H1 (cell line): ENCODE data around the gene LAMTOR4. TPM values are rescaled to one million over a fixed set of nuclear protein-coding genes. Genes with fewer than 3 reads are reported as not detected.

ENCODE experiments used
- ASH2L ChIP-seq: fragments of 200-600, 300-600 bp; sonication (generic); IDR thresholded peaks from one replicate; pipeline ENCODE4 v1.7.1; 2017; ENCODE audit warnings: low read length
- CBX8 ChIP-seq: fragments of 300-800, 300-1000 bp; sonication (generic); IDR thresholded peaks from 2 replicates; pipeline ENCODE4 v1.7.1; 2016; ENCODE audit warnings: low read depth, low read length, borderline replicate concordance
- CEBPB ChIP-seq: IDR thresholded peaks from 2 replicates; pipeline ENCODE4 v1.6.1; 2012; ENCODE audit warnings: low read depth, low read length
- SRF ChIP-seq: IDR thresholded peaks from 2 replicates; pipeline ENCODE4 v1.6.1; 2011; ENCODE audit warnings: mild to moderate bottlenecking, low read depth, low read length, moderate library complexity
- TBP ChIP-seq: IDR thresholded peaks from 2 replicates; pipeline ENCODE4 v1.6.1; 2011; ENCODE audit warnings: low read depth, low read length, improper control_type of control experiment
- polyA plus RNA-seq, 7 experiments: library from polyadenylated mRNA; depleted of rRNA in 3 of 7; stranded (reverse) in 5 of 7; unstranded in 2 of 7; fragments of >200 nt in 5 of 7; fragments of 200-250 nt in 2 of 7; gene quantifications; 1 replicate in 5 of 7; 2 replicates in 1 of 7; 4 replicates in 1 of 7; pipeline versions ENCODE4 v1.2.1 to v1.2.3, GENCODE V29; 2011 to 2013; ENCODE audit warnings: missing spikeins in 2 of 7, mixed read lengths in 2 of 7
- total RNA-seq: library from RNA; stranded (reverse); fragmentation: NEBNext Ultra II Directional; extraction: Animal tissue kit (Norgen Biotek cat#: 25700); gene quantifications from 2 replicates; pipeline ENCODE4 v1.2.1, GENCODE V29; 2021
- TF ChIP-seq, protein P1 (sequence below): fragments of 300-600 bp; sonication (generic); IDR thresholded peaks from 2 replicates; pipeline ENCODE4 v1.7.1; 2012; ENCODE audit warnings: low read length, moderate library complexity, mild to moderate bottlenecking, inconsistent platforms; ENCODE audit not compliant: insufficient replicate concordance
- TF ChIP-seq, protein P2 (sequence below), 3 experiments: IDR thresholded peaks; 1 replicate in 2 of 3; 2 replicates in 1 of 3; pipeline versions ENCODE4 v1.5.1 to v1.6.1; 2011; ENCODE audit warnings: low read length in 3 of 3, mild to moderate bottlenecking in 3 of 3, inconsistent platforms in 2 of 3, low read depth in 1 of 3, moderate library complexity in 1 of 3; ENCODE audit not compliant: insufficient read depth in 1 of 3; ENCODE audit errors: control extremely low read depth in 1 of 3

The LAMTOR4 gene
- total and polyA plus RNA-seq, 2 of the 8 experiments (the other 6 are each of a cell fraction or from before 2014, with no cell fraction given) = 153 to 622 TPM

DNA sequence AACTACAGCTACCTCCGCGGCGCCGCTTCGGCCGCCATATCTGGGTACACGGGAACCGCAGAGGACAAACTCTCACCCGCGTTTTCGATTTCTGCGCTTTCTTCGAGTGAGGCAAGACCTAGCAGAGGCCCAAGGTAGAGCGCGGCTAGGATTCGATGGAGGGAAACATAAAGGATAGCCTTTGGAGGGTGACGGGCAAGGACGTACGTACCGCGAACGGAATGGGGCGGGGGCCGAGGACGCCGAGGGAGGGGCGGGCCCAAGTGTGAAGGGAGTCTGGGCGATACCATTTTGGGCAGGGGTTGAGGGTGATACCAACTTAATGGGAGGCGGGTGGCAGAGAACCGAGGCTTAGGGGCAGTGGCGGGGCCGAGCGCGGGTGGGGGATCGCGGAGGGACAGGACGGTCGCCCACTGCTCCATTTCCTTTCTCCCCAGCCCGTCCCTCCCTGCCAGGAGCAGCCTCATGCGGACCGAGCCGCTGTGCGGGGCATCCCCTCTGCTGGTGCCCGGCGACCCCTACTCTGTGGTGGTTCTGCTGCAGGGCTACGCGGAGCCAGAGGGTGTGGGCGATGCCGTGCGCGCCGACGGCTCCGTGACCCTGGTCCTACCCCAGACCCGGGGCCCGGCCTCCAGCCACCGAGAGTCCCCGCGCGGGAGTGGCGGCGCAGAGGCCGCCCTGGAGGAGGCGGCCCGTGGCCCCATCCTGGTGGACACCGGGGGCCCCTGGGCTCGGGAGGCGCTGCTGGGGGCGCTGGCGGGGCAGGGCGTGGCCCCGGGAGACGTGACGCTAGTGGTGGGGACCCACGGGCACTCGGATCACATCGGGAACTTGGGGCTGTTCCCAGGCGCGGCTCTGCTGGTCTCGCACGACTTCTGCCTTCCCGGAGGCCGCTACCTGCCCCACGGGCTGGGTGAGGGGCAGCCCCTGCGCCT is 21.5 kb upstream of the LAMTOR4 start, which contains the start of gene MBLAC1 (continued):
- TF ChIP-seq TBP (peak; percentile 42), SRF (no peak), CBX8 (no peak), CEBPB (no peak), ASH2L (peak; percentile 69)
- TF ChIP-seq, protein P1, sequence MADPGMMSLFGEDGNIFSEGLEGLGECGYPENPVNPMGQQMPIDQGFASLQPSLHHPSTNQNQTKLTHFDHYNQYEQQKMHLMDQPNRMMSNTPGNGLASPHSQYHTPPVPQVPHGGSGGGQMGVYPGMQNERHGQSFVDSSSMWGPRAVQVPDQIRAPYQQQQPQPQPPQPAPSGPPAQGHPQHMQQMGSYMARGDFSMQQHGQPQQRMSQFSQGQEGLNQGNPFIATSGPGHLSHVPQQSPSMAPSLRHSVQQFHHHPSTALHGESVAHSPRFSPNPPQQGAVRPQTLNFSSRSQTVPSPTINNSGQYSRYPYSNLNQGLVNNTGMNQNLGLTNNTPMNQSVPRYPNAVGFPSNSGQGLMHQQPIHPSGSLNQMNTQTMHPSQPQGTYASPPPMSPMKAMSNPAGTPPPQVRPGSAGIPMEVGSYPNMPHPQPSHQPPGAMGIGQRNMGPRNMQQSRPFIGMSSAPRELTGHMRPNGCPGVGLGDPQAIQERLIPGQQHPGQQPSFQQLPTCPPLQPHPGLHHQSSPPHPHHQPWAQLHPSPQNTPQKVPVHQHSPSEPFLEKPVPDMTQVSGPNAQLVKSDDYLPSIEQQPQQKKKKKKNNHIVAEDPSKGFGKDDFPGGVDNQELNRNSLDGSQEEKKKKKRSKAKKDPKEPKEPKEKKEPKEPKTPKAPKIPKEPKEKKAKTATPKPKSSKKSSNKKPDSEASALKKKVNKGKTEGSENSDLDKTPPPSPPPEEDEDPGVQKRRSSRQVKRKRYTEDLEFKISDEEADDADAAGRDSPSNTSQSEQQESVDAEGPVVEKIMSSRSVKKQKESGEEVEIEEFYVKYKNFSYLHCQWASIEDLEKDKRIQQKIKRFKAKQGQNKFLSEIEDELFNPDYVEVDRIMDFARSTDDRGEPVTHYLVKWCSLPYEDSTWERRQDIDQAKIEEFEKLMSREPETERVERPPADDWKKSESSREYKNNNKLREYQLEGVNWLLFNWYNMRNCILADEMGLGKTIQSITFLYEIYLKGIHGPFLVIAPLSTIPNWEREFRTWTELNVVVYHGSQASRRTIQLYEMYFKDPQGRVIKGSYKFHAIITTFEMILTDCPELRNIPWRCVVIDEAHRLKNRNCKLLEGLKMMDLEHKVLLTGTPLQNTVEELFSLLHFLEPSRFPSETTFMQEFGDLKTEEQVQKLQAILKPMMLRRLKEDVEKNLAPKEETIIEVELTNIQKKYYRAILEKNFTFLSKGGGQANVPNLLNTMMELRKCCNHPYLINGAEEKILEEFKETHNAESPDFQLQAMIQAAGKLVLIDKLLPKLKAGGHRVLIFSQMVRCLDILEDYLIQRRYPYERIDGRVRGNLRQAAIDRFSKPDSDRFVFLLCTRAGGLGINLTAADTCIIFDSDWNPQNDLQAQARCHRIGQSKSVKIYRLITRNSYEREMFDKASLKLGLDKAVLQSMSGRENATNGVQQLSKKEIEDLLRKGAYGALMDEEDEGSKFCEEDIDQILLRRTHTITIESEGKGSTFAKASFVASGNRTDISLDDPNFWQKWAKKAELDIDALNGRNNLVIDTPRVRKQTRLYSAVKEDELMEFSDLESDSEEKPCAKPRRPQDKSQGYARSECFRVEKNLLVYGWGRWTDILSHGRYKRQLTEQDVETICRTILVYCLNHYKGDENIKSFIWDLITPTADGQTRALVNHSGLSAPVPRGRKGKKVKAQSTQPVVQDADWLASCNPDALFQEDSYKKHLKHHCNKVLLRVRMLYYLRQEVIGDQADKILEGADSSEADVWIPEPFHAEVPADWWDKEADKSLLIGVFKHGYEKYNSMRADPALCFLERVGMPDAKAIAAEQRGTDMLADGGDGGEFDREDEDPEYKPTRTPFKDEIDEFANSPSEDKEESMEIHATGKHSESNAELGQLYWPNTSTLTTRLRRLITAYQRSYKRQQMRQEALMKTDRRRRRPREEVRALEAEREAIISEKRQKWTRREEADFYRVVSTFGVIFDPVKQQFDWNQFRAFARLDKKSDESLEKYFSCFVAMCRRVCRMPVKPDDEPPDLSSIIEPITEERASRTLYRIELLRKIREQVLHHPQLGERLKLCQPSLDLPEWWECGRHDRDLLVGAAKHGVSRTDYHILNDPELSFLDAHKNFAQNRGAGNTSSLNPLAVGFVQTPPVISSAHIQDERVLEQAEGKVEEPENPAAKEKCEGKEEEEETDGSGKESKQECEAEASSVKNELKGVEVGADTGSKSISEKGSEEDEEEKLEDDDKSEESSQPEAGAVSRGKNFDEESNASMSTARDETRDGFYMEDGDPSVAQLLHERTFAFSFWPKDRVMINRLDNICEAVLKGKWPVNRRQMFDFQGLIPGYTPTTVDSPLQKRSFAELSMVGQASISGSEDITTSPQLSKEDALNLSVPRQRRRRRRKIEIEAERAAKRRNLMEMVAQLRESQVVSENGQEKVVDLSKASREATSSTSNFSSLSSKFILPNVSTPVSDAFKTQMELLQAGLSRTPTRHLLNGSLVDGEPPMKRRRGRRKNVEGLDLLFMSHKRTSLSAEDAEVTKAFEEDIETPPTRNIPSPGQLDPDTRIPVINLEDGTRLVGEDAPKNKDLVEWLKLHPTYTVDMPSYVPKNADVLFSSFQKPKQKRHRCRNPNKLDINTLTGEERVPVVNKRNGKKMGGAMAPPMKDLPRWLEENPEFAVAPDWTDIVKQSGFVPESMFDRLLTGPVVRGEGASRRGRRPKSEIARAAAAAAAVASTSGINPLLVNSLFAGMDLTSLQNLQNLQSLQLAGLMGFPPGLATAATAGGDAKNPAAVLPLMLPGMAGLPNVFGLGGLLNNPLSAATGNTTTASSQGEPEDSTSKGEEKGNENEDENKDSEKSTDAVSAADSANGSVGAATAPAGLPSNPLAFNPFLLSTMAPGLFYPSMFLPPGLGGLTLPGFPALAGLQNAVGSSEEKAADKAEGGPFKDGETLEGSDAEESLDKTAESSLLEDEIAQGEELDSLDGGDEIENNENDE = no peak
- TF ChIP-seq, protein P2, sequence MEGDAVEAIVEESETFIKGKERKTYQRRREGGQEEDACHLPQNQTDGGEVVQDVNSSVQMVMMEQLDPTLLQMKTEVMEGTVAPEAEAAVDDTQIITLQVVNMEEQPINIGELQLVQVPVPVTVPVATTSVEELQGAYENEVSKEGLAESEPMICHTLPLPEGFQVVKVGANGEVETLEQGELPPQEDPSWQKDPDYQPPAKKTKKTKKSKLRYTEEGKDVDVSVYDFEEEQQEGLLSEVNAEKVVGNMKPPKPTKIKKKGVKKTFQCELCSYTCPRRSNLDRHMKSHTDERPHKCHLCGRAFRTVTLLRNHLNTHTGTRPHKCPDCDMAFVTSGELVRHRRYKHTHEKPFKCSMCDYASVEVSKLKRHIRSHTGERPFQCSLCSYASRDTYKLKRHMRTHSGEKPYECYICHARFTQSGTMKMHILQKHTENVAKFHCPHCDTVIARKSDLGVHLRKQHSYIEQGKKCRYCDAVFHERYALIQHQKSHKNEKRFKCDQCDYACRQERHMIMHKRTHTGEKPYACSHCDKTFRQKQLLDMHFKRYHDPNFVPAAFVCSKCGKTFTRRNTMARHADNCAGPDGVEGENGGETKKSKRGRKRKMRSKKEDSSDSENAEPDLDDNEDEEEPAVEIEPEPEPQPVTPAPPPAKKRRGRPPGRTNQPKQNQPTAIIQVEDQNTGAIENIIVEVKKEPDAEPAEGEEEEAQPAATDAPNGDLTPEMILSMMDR (IDR thresholded peaks at IDR 0.05; ENCODE audit: control extremely low read depth in 1 of 3, insufficient read depth in 1 of 3, low read depth in 1 of 3, low read length in 3 of 3) = no peak
